Gastroesophageal sphincter (tissue), 3 donors: ENCODE measurements around the gene VSTM2B.

ENCODE experiments used
- CTCF ChIP-seq, 4 experiments: fragments of 200-600 bp in 2 of 4; fragments of 450-650 bp in 2 of 4; sonication (generic) in 1 of 4; IDR thresholded peaks; one replicate each; pipeline ENCODE4 v1.5.1; 2017 to 2019; ENCODE audit warnings: antibody characterized with exemption in 4 of 4, mild to moderate bottlenecking in 2 of 4, moderate library complexity in 2 of 4
- EP300 ChIP-seq: sonication (generic); formaldehyde crosslinking; IDR thresholded peaks from one replicate; pipeline ENCODE4 v1.6.1; 2017; ENCODE audit warnings: antibody characterized with exemption, mild to moderate bottlenecking
- POLR2A ChIP-seq, 2 donors: fragments of 450-650 bp; IDR thresholded peaks; one replicate each; pipeline ENCODE4 v1.6.1; 2017; ENCODE audit warnings: antibody characterized with exemption in 2 of 2, mild to moderate bottlenecking in 2 of 2, moderate library complexity in 1 of 2
- POLR2AphosphoS5 ChIP-seq: sonication (generic); formaldehyde crosslinking; IDR thresholded peaks from one replicate; pipeline ENCODE4 v1.6.1; 2017; ENCODE audit warnings: antibody characterized with exemption

GRCh38 chr19:29567366-29567915, 41.6 kb downstream of the VSTM2B start:
- TF ChIP-seq POLR2AphosphoS5 (no peak), EP300 (no peak), CTCF (IDR thresholded peaks at IDR 0.05) (no peak), POLR2A (IDR thresholded peaks at IDR 0.05) (no peak)
